ENCODE data around the gene B3GNT7.
"Not testable (repeated sequence)": the region's sequence is repeated elsewhere in the genome, so short reads cannot be mapped to it uniquely, and the experiment has no call there.

GRCh38 chr2:231349374-231349735 lies 46.2 kb upstream of the B3GNT7 start:
- TF ChIP-seq CTCF, POLR2A (IDR thresholded peaks at IDR 0.05): not testable (repeated sequence)
